CD14-positive monocyte (primary cell): ENCODE data around the gene ARHGEF10L. TPM values are rescaled to one million over a fixed set of nuclear protein-coding genes. Genes with fewer than 3 reads are reported as not detected.

Experiments used
- DNase-seq, 3 donors: peaks; one replicate each; pipeline ENCODE4 v3.0.0-alpha.2; 2011 to 2022
- H2AFZ ChIP-seq: 2 replicates; pipeline ENCODE4 v1.6.0; 2012; ENCODE audit warnings: mild to moderate bottlenecking, low read depth, low read length, inconsistent platforms; ENCODE audit not compliant: insufficient read depth, poor library complexity, severe bottlenecking
- H3K27ac ChIP-seq, 2 donors: 1 replicate in 1 of 2; 2 replicates in 1 of 2; pipeline ENCODE4 v1.5.1; 2012 to 2013; ENCODE audit warnings: low read length in 2 of 2, control low read depth in 1 of 2, inconsistent platforms in 1 of 2, low read depth in 1 of 2, mild to moderate bottlenecking in 1 of 2
- H3K27me3 ChIP-seq, 2 donors: one replicate each; pipeline versions ENCODE4 v1.6.0 to v1.6.1; 2011 to 2013; ENCODE audit warnings: low read length in 2 of 2; ENCODE audit not compliant: control insufficient read depth in 2 of 2, insufficient read depth in 2 of 2
- H3K36me3 ChIP-seq, 2 donors: replicated peaks in 1 of 2; 1 replicate in 1 of 2; 2 replicates in 1 of 2; pipeline versions ENCODE4 v1.5.1 to v1.6.1; 2012 to 2013; ENCODE audit warnings: low read length in 2 of 2, control low read depth in 1 of 2, inconsistent platforms in 1 of 2, mild to moderate bottlenecking in 1 of 2; ENCODE audit not compliant: insufficient read depth in 2 of 2, control insufficient read depth in 1 of 2
- H3K4me1 ChIP-seq, 2 donors: 1 replicate in 1 of 2; 2 replicates in 1 of 2; pipeline versions ENCODE4 v1.5.1 to v1.6.1; 2012 to 2013; ENCODE audit warnings: low read length in 2 of 2, control low read depth in 1 of 2, inconsistent platforms in 1 of 2, mild to moderate bottlenecking in 1 of 2, moderate library complexity in 1 of 2; ENCODE audit not compliant: insufficient read depth in 2 of 2, control insufficient read depth in 1 of 2
- H3K4me2 ChIP-seq: replicated peaks from 2 replicates; pipeline ENCODE3; 2012; ENCODE audit warnings: low read length, moderate library complexity, mild to moderate bottlenecking; ENCODE audit not compliant: poor library complexity, severe bottlenecking; ENCODE audit errors: extremely low read depth
- H3K4me3 ChIP-seq, 3 experiments: fragments of 200-600 bp in 1 of 3; sonication (generic) in 1 of 3; replicated peaks in 1 of 3; 1 replicate in 2 of 3; 2 replicates in 1 of 3; pipeline ENCODE4 v1.5.1; 2011 to 2013; ENCODE audit warnings: low read length in 3 of 3, mild to moderate bottlenecking in 3 of 3, control low read depth in 2 of 3, low read depth in 2 of 3, inconsistent platforms in 1 of 3, moderate library complexity in 1 of 3
- H3K79me2 ChIP-seq: 2 replicates; pipeline ENCODE4 v1.6.0; 2012; ENCODE audit warnings: mild to moderate bottlenecking, control low read depth, inconsistent platforms, low read length, moderate library complexity; ENCODE audit not compliant: insufficient read depth
- H3K9ac ChIP-seq: 2 replicates; pipeline ENCODE4 v1.6.0; 2017; ENCODE audit warnings: low read length, mild to moderate bottlenecking; ENCODE audit not compliant: insufficient read depth, poor library complexity, severe bottlenecking
- H3K9me3 ChIP-seq, 2 donors: replicated peaks in 1 of 2; 1 replicate in 1 of 2; 2 replicates in 1 of 2; pipeline versions ENCODE4 v1.5.1 to v1.6.1; 2012 to 2013; ENCODE audit warnings: low read length in 2 of 2, control low read depth in 1 of 2; ENCODE audit not compliant: control insufficient read depth in 1 of 2, insufficient read depth in 1 of 2
- H4K20me1 ChIP-seq: 2 replicates; pipeline ENCODE4 v1.6.0; 2012; ENCODE audit warnings: mild to moderate bottlenecking, low read length, control low read depth, moderate library complexity; ENCODE audit not compliant: insufficient read depth
- H3K27ac Mint-ChIP-seq, 7 donors: one replicate each; pipeline ENCODE4 v1.8.0; 2020; ENCODE audit warnings: mild to moderate bottlenecking in 7 of 7, mixed read lengths in 7 of 7, moderate library complexity in 6 of 7, inconsistent platforms in 2 of 7
- H3K27me3 Mint-ChIP-seq, 3 donors: one replicate each; pipeline ENCODE4 v1.8.0; 2021 to 2022; ENCODE audit warnings: low read depth in 3 of 3, mild to moderate bottlenecking in 3 of 3, mixed read lengths in 3 of 3, moderate library complexity in 3 of 3, inconsistent platforms in 1 of 3
- H3K36me3 Mint-ChIP-seq, 2 donors: one replicate each; pipeline ENCODE4 v1.8.0; 2020; ENCODE audit warnings: mixed read lengths in 2 of 2, inconsistent platforms in 1 of 2, mild to moderate bottlenecking in 1 of 2
- H3K4me1 Mint-ChIP-seq: one replicate; pipeline ENCODE4 v1.8.0; 2020; ENCODE audit warnings: mild to moderate bottlenecking, mixed read lengths
- H3K4me3 Mint-ChIP-seq, 2 donors: one replicate each; pipeline ENCODE4 v1.8.0; 2020; ENCODE audit warnings: mild to moderate bottlenecking in 2 of 2, mixed read lengths in 2 of 2, moderate library complexity in 1 of 2
- H3K9me3 Mint-ChIP-seq, 7 donors: one replicate each; pipeline ENCODE4 v1.8.0; 2020 to 2022; ENCODE audit warnings: mixed read lengths in 7 of 7, mild to moderate bottlenecking in 6 of 7, moderate library complexity in 6 of 7, inconsistent platforms in 2 of 7
- WGBS: methylation state at CpG from one replicate; pipeline ENCODE4 v1.1.5; 2013; ENCODE audit warnings: missing lambda C conversion rate; ENCODE audit not compliant: insufficient coverage; 5-methylcytosine and 5-hydroxymethylcytosine counted together
- intact Hi-C, 2 donors: fragments of 100-400 bp; cut with micrococcal nuclease; formaldehyde crosslinking; loops; one replicate each; pipeline versions ENCODE4 v1.15.0 to v1.15.1; 2023
- polyA plus RNA-seq, 3 donors: library from polyadenylated mRNA; depleted of rRNA in 1 of 3; unstranded in 2 of 3; stranded (reverse) in 1 of 3; fragments of 300-500 nt in 2 of 3; fragments of >200 nt in 1 of 3; fragmentation: Illumina TruSeq in 2 of 3; gene quantifications; 1 replicate in 2 of 3; 2 replicates in 1 of 3; pipeline ENCODE4 v1.2.3, GENCODE V29; 2012 to 2021
- TF ChIP-seq, protein P1 (sequence below): fragments of 200-600 bp; IDR thresholded peaks from one replicate; pipeline ENCODE4 v1.8.0; 2022; ENCODE audit warnings: antibody characterized with exemption, mild to moderate bottlenecking

The ARHGEF10L gene
- polyA plus RNA-seq, 3 donors, result 20.7 to 95.7 (median 23.7) TPM

DNA sequence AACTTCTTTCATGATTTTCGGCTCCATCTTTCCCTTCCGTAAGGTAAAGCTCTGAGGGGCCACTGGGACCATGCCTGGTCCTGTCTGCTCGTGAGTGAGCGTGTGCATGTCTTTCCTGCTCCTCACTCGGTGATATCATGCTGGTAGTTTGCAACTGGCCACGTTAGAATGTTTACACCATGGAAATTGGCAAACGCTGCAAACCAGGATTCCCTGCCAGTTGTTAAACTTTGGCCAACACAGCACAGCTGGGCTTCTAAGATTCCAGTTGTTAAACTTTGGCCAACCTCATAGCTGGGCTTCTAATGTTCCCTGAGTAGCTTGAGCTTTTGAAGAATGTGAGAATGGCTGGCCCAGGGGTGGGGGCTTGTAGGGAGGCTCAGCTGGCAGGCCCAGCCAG is 147.6 kb downstream of the ARHGEF10L start:
- DNase-seq, result no peak
- H3K4me2 ChIP-seq, result no peak overlapping the region
- TF ChIP-seq, protein P1, sequence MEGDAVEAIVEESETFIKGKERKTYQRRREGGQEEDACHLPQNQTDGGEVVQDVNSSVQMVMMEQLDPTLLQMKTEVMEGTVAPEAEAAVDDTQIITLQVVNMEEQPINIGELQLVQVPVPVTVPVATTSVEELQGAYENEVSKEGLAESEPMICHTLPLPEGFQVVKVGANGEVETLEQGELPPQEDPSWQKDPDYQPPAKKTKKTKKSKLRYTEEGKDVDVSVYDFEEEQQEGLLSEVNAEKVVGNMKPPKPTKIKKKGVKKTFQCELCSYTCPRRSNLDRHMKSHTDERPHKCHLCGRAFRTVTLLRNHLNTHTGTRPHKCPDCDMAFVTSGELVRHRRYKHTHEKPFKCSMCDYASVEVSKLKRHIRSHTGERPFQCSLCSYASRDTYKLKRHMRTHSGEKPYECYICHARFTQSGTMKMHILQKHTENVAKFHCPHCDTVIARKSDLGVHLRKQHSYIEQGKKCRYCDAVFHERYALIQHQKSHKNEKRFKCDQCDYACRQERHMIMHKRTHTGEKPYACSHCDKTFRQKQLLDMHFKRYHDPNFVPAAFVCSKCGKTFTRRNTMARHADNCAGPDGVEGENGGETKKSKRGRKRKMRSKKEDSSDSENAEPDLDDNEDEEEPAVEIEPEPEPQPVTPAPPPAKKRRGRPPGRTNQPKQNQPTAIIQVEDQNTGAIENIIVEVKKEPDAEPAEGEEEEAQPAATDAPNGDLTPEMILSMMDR, result no peak
- peaks cover 0 to 9% of the 10 kb centered on the region in 2 donors for H3K4me1 ChIP-seq
- no peak overlapping the region for H2AFZ ChIP-seq
- intact Hi-C loops, result no loop called here
- H3K4me3 Mint-ChIP-seq, result no peak overlapping the region
- H3K4me1 Mint-ChIP-seq, result peaks cover 8% of the 10 kb centered on the region
- no peak overlapping the region for H3K4me3 ChIP-seq
- no peaks in the 10 kb centered on the region for H3K27me3 ChIP-seq
- H3K9me3 ChIP-seq, result no peaks in the 10 kb centered on the region
- no peak overlapping the region for H3K9ac ChIP-seq
- H3K36me3 Mint-ChIP-seq, result peaks cover 73 to 92% of the 10 kb centered on the region in 2 donors
- no peaks in the 10 kb centered on the region for H3K9me3 Mint-ChIP-seq
- H4K20me1 ChIP-seq, result peaks cover 100% of the 10 kb centered on the region
- H3K27ac Mint-ChIP-seq, result peak overlapping the region in 3 of 7 donors; percentile 42 to 66 (median 58)
- H3K36me3 ChIP-seq, result peaks cover 84 to 94% of the 10 kb centered on the region in 2 donors
- H3K79me2 ChIP-seq, result peaks cover 5% of the 10 kb centered on the region
- H3K27me3 Mint-ChIP-seq, result peaks cover 0 to 3% (median 1%) of the 10 kb centered on the region in 3 donors
- no peak overlapping the region for H3K27ac ChIP-seq
- 94% methylated on average over 6 of the region's 7 CpGs for WGBS

GRCh38 chr1:17688217-17688810 is 148.8 kb downstream of the ARHGEF10L start:
- H3K9me3 Mint-ChIP-seq, result no peaks in the 10 kb centered on the region
- intact Hi-C loops, result no loop called here
- H3K4me3 Mint-ChIP-seq, result no peak overlapping the region
- H3K27me3 Mint-ChIP-seq, result peaks cover 0 to 3% (median 1%) of the 10 kb centered on the region in 3 donors
- Histone ChIP-seq H3K9me3 (no peaks in the 10 kb centered on the region), H4K20me1 (peaks cover 100% of the 10 kb centered on the region), H3K4me1 (peaks cover 0 to 9% of the 10 kb centered on the region in 2 donors), H3K79me2 (no peaks in the 10 kb centered on the region), H3K4me3 (no peak overlapping the region), H3K27ac (peak overlapping the region; percentile 4 to 51), H3K9ac (no peak overlapping the region), H3K4me2 (no peak overlapping the region), H3K36me3 (peaks cover 86 to 97% of the 10 kb centered on the region in 2 donors), H3K27me3 (no peaks in the 10 kb centered on the region), H2AFZ (no peak overlapping the region)
- H3K27ac Mint-ChIP-seq, result peak overlapping the region in 4 of 7 donors; percentile 46 to 75 (median 58)
- peaks cover 79 to 95% of the 10 kb centered on the region in 2 donors for H3K36me3 Mint-ChIP-seq
- no peak for DNase-seq
- peaks cover 8% of the 10 kb centered on the region for H3K4me1 Mint-ChIP-seq
- 96% methylated on average over 8 of the region's 8 CpGs for WGBS
- TF ChIP-seq, protein P1, result no peak
